ENCODE results near the gene NOLC1. TPM values are rescaled to one million over a fixed set of nuclear protein-coding genes. Genes with fewer than 3 reads are reported as not detected.

NOLC1 gene
- total and polyA plus RNA-seq, 2 of the 13 experiments (the other 11 are each of a cell fraction or from before 2014, with no cell fraction given): 50.6 to 81.0 TPM

GRCh38 chr10:102146971-102147428 is 5.2 kb upstream of the NOLC1 start:
- peaks cover 2% of the 10 kb centered on the region for H3K79me2 ChIP-seq (ENCODE audit: insufficient read depth, low read length)
- no peak overlapping the region for H3K4me3 ChIP-seq (replicated peaks in 1 of 3; ENCODE audit: insufficient read depth in 1 of 3, low read depth in 2 of 3, low read length in 3 of 3)
- no TSS peak for BruUV-seq (replicated peaks)
- H3K36me3 ChIP-seq (replicated peaks in 1 of 2; ENCODE audit: control insufficient read depth in 1 of 2, insufficient read depth in 2 of 2, low read length in 2 of 2): peaks cover 27 to 70% of the 10 kb centered on the region in 2 experiments
- H3K9me3 ChIP-seq (ENCODE audit: low read length): no peaks in the 10 kb centered on the region
- ATAC-seq: peak; percentile 3; the same call in 1 of the 3 replicates
- H2AFZ ChIP-seq (ENCODE audit: low read length): no peak overlapping the region
- no peaks in the 10 kb centered on the region for H3K27me3 ChIP-seq (ENCODE audit: control insufficient read depth in 1 of 2, insufficient read depth in 2 of 2, low read length in 2 of 2)
- no peak overlapping the region for H3K27ac ChIP-seq (ENCODE audit: extremely low read length, insufficient read depth, low read length)
- DNase-seq (ENCODE audit: low spot score): no peak
- H3K9ac ChIP-seq (ENCODE audit: insufficient read depth, low read depth, low read length): no peak overlapping the region
- 98% methylated on average over 11 of the region's 17 CpGs for WGBS (ENCODE audit: low lambda C conversion rate)
- FAIRE-seq: no peak
- in situ Hi-C loops (cut with HindIII; ENCODE audit: extremely low pct_ligation_motif_present, low pct_unique_long_range_greater_than_20kb) (no loop called here), intact Hi-C loops (cut with micrococcal nuclease; ENCODE audit: unreplicated experiment) (no loop called here)
- H4K20me1 ChIP-seq (ENCODE audit: insufficient read depth, low read length): no peaks in the 10 kb centered on the region; the same call in 1 of the 2 replicates
- POLR2A ChIA-PET: interaction anchor here (0.9 to 1.1 kb wide), 3 partner anchors 13 to 316 kb away, joined by 3 to 4 read pairs (median 3); no protein-coding TSS in a partner anchor
- H3K4me2 ChIP-seq (ENCODE audit: low read depth, low read length): no peak overlapping the region
- CTCF ChIA-PET (ENCODE audit: low intra/inter-chr PET ratio, low total read pairs): no interaction called here
- H3K4me1 ChIP-seq (ENCODE audit: insufficient read depth, low read length): peaks cover 14% of the 10 kb centered on the region
- no peak for TF ChIP-seq ZNF83 (CRISPR knock-in tag; IDR thresholded peaks at IDR 0.05; ENCODE audit: borderline replicate concordance)
- peak; percentile 93 for TF ChIP-seq AGO2 (optimal IDR thresholded peaks at IDR 0.05; ENCODE audit: low read depth, low read length)
- TF ChIP-seq HNRNPLL (IDR thresholded peaks at IDR 0.05; ENCODE audit: low read depth, low read length, poor library complexity, severe bottlenecking): peak; percentile 12
- TF ChIP-seq POLR2AphosphoS2 (IDR thresholded peaks at IDR 0.05; ENCODE audit: low read depth, low read length): peak; percentile 75; the same call in 1 of the 2 replicates
- TF ChIP-seq RBM22 (optimal IDR thresholded peaks at IDR 0.05; ENCODE audit: low read length): peak; percentile 92

GRCh38 chr10:102147561-102147960 is 4.6 kb upstream of the NOLC1 start:
- in situ Hi-C loops (cut with HindIII; ENCODE audit: extremely low pct_ligation_motif_present, low pct_unique_long_range_greater_than_20kb) (no loop called here), intact Hi-C loops (cut with micrococcal nuclease; ENCODE audit: unreplicated experiment) (no loop called here)
- BruUV-seq (replicated peaks): no TSS peak
- Histone ChIP-seq H3K27me3 (ENCODE audit: control insufficient read depth in 1 of 2, insufficient read depth in 2 of 2, low read length in 2 of 2) (no peaks in the 10 kb centered on the region; a peak in 1 of 5 replicates), H3K79me2 (ENCODE audit: insufficient read depth, low read length) (peaks cover 6% of the 10 kb centered on the region), H3K4me3 (replicated peaks in 1 of 3; ENCODE audit: insufficient read depth in 1 of 3, low read depth in 2 of 3, low read length in 3 of 3) (no peak overlapping the region), H2AFZ (ENCODE audit: low read length) (no peak overlapping the region), H4K20me1 (ENCODE audit: insufficient read depth, low read length) (no peaks in the 10 kb centered on the region; the same call in 1 of the 2 replicates), H3K9ac (ENCODE audit: insufficient read depth, low read depth, low read length) (no peak overlapping the region), H3K36me3 (replicated peaks in 1 of 2; ENCODE audit: control insufficient read depth in 1 of 2, insufficient read depth in 2 of 2, low read length in 2 of 2) (peaks cover 27 to 69% of the 10 kb centered on the region in 2 experiments), H3K4me1 (ENCODE audit: insufficient read depth, low read length) (peaks cover 14% of the 10 kb centered on the region), H3K9me3 (ENCODE audit: low read length) (no peaks in the 10 kb centered on the region), H3K4me2 (ENCODE audit: low read depth, low read length) (no peak overlapping the region), H3K27ac (ENCODE audit: extremely low read length, insufficient read depth, low read length) (no peak overlapping the region)
- POLR2A ChIA-PET: interaction anchor here (1.0 kb wide), 1 partner anchor 20 kb away, joined by 4 read pairs; no protein-coding TSS in a partner anchor
- DNase-seq (ENCODE audit: low spot score): no peak
- ATAC-seq: no peak
- FAIRE-seq: no peak
- 94% methylated on average over 1 of the region's 1 CpG for WGBS (ENCODE audit: low lambda C conversion rate)
- CTCF ChIA-PET (ENCODE audit: low intra/inter-chr PET ratio, low total read pairs): no interaction called here
- TF ChIP-seq THAP7 (CRISPR knock-in tag; IDR thresholded peaks at IDR 0.05) (no peak), CHD2 (IDR thresholded peaks at IDR 0.05; ENCODE audit: low read depth, low read length) (no peak), HMG20B (CRISPR knock-in tag; conservative IDR thresholded peaks at IDR 0.05) (no peak), ZNF468 (CRISPR knock-in tag; IDR thresholded peaks at IDR 0.05) (no peak), ZNF121 (CRISPR knock-in tag; IDR thresholded peaks at IDR 0.05) (no peak), ZFP37 (CRISPR knock-in tag; IDR thresholded peaks at IDR 0.05; ENCODE audit: borderline replicate concordance) (no peak), NR2F1 (CRISPR knock-in tag; IDR thresholded peaks at IDR 0.05) (no peak), ZNF629 (CRISPR knock-in tag; conservative IDR thresholded peaks at IDR 0.05) (no peak), ZNF597 (CRISPR knock-in tag; IDR thresholded peaks at IDR 0.05) (no peak), MBD4 (IDR thresholded peaks at IDR 0.05; ENCODE audit: borderline replicate concordance, low read length) (no peak), TOE1 (CRISPR knock-in tag; IDR thresholded peaks at IDR 0.05) (no peak)

Data from HepG2 (cell line).